ENCODE measurements around the gene GRIK4.

DNA sequence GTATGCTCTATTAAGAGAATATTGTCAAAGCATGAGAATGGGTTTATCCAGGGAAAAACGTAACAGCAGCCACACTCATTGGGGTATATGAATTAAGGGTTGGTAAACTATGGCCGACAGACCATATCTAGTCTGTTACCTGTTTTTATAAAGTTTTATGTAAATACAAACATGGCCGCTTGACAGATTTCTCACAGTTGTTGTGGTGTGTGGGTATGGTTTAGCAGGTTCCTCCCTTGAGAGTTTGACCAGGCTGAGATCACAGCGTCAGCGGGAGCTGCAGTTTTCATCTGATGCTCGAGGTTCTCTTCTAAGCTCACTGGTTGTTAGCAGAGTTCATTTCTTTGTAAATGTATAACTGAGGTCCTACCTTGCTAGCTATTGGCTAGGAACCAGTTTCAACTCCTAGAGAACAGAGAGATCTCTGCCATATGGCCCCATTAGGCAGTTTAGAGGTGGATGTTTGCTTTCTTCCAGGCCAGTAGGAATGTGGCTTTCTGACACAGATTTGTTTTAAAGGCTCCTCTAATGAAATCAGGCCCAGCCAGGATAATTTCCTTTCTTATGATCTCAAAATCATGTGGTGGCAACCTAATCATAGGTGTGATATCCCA lies 45.5 kb upstream of the GRIK4 start:
- TF ChIP-seq, protein P1, sequence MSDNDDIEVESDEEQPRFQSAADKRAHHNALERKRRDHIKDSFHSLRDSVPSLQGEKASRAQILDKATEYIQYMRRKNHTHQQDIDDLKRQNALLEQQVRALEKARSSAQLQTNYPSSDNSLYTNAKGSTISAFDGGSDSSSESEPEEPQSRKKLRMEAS (IDR thresholded peaks at IDR 0.05; ENCODE audit: insufficient read depth, insufficient read length) = no peak
- TF ChIP-seq POLR2A (IDR thresholded peaks at IDR 0.05; ENCODE audit: low read depth, low read length) = no peak
- TF ChIP-seq, protein P2, sequence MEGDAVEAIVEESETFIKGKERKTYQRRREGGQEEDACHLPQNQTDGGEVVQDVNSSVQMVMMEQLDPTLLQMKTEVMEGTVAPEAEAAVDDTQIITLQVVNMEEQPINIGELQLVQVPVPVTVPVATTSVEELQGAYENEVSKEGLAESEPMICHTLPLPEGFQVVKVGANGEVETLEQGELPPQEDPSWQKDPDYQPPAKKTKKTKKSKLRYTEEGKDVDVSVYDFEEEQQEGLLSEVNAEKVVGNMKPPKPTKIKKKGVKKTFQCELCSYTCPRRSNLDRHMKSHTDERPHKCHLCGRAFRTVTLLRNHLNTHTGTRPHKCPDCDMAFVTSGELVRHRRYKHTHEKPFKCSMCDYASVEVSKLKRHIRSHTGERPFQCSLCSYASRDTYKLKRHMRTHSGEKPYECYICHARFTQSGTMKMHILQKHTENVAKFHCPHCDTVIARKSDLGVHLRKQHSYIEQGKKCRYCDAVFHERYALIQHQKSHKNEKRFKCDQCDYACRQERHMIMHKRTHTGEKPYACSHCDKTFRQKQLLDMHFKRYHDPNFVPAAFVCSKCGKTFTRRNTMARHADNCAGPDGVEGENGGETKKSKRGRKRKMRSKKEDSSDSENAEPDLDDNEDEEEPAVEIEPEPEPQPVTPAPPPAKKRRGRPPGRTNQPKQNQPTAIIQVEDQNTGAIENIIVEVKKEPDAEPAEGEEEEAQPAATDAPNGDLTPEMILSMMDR (IDR thresholded peaks at IDR 0.05; ENCODE audit: extremely low read depth in 1 of 2, insufficient read depth in 1 of 2, low read depth in 1 of 2, low read length in 2 of 2) = no peak
